GM13977 (cell line): ENCODE results near the gene IGSF9.

ENCODE experiments used
- DNase-seq: peaks from one replicate; pipeline ENCODE4 v3.0.0; 2012; ENCODE audit warnings: low spot score
- CTCF ChIP-seq: IDR thresholded peaks from 2 replicates; pipeline ENCODE4 v1.5.1; 2012; ENCODE audit warnings: mild to moderate bottlenecking, control low read depth; ENCODE audit not compliant: insufficient read depth; ENCODE audit errors: extremely low read depth, missing control alignments
- in situ Hi-C: fragments of 300-500 bp; cut with MboI; formaldehyde crosslinking; loops from one replicate; pipeline ENCODE4 v1.12.0; 2022; ENCODE audit warnings: low sequenced_read_pairs, low pct_unique_long_range_greater_than_20kb, mixed read lengths, inconsistent platforms; ENCODE audit not compliant: unreplicated experiment

The IGSF9 gene

GRCh38 chr1:159982280-159982679, 36.9 kb upstream of the IGSF9 start:
- no peak for TF ChIP-seq CTCF
- no peak for DNase-seq
- in situ Hi-C loops, result no loop called here

GRCh38 chr1:159981351-159982055, 36.1 kb upstream of the IGSF9 start:
- DNase-seq, result no peak
- TF ChIP-seq CTCF, result no peak
- in situ Hi-C loops, result no loop called here

GRCh38 chr1:159980786-159981185, 35.4 kb upstream of the IGSF9 start:
- TF ChIP-seq CTCF, result no peak
- no peak for DNase-seq
- in situ Hi-C loops, result no loop called here

- no peak for TF ChIP-seq CTCF
- DNase-seq, result no peak
- in situ Hi-C loops, result no loop called here
Observed at GRCh38 chr1:159980076-159980475, 34.7 kb upstream of the IGSF9 start.

GRCh38 chr1:159979257-159979656, 33.8 kb upstream of the IGSF9 start:
- in situ Hi-C loops, result no loop called here
- no peak for DNase-seq
- TF ChIP-seq CTCF, result no peak

- DNase-seq, result no peak
- no peak for TF ChIP-seq CTCF
- in situ Hi-C loops, result no loop called here
Observed at GRCh38 chr1:159978107-159978398, 32.6 kb upstream of the IGSF9 start.

GRCh38 chr1:159977364-159978106, 32.1 kb upstream of the IGSF9 start:
- in situ Hi-C loops, result no loop called here
- no peak for DNase-seq
- no peak for TF ChIP-seq CTCF
